Osteoblast (primary cell): ENCODE results near the gene AGTPBP1. TPM values are rescaled to one million over a fixed set of nuclear protein-coding genes. Genes with fewer than 3 reads are reported as not detected.

ENCODE experiments used
- DNase-seq: peaks from one replicate; pipeline ENCODE4 v3.0.0; 2011; ENCODE audit warnings: low spot score, mixed read lengths; ENCODE audit not compliant: insufficient read length; ENCODE audit errors: missing footprints
- H2AFZ ChIP-seq: 2 replicates; pipeline ENCODE4 v1.6.0; 2011; ENCODE audit warnings: mild to moderate bottlenecking, low read length
- H3K27ac ChIP-seq: 2 replicates; pipeline ENCODE4 v1.5.1; 2011; ENCODE audit warnings: mild to moderate bottlenecking, low read depth, low read length, moderate library complexity
- H3K27me3 ChIP-seq: 2 replicates; pipeline ENCODE4 v1.6.0; 2012; ENCODE audit warnings: mild to moderate bottlenecking, control low read depth, inconsistent platforms, low read length, moderate library complexity; ENCODE audit not compliant: insufficient read depth
- H3K36me3 ChIP-seq: 2 replicates; pipeline ENCODE4 v1.5.1; 2011; ENCODE audit warnings: mild to moderate bottlenecking, low read length, control low read depth, moderate library complexity; ENCODE audit not compliant: insufficient read depth
- H3K4me1 ChIP-seq: 2 replicates; pipeline ENCODE4 v1.5.1; 2011; ENCODE audit warnings: mild to moderate bottlenecking, low read length, control low read depth, moderate library complexity; ENCODE audit not compliant: insufficient read depth
- H3K4me2 ChIP-seq: 2 replicates; pipeline ENCODE4 v1.6.0; 2011; ENCODE audit warnings: mild to moderate bottlenecking, low read length; ENCODE audit not compliant: insufficient read depth
- H3K4me3 ChIP-seq: fragments of 200-600 bp; sonication (generic); 3 replicates; pipeline ENCODE4 v1.5.1; 2012; ENCODE audit warnings: mild to moderate bottlenecking, low read length, inconsistent platforms; ENCODE audit not compliant: insufficient read depth
- H3K79me2 ChIP-seq: 2 replicates; pipeline ENCODE4 v1.6.0; 2012; ENCODE audit warnings: mild to moderate bottlenecking, low read length, control low read depth, inconsistent platforms; ENCODE audit not compliant: insufficient read depth
- H3K9me3 ChIP-seq: 2 replicates; pipeline ENCODE4 v1.5.1; 2011; ENCODE audit warnings: low read depth, low read length, control low read depth
- H4K20me1 ChIP-seq: 2 replicates; pipeline ENCODE4 v1.6.0; 2012; ENCODE audit warnings: mild to moderate bottlenecking, low read length, control low read depth; ENCODE audit not compliant: insufficient read depth
- CTCF ChIP-seq: IDR thresholded peaks from 2 replicates; pipeline ENCODE4 v1.5.1; 2011; ENCODE audit warnings: mild to moderate bottlenecking, low read depth, low read length, moderate library complexity; ENCODE audit errors: extremely low read depth
- total RNA-seq: library from RNA; depleted of rRNA; stranded (reverse); fragments of >200 nt; gene quantifications from 2 replicates; pipeline ENCODE4 v1.2.3, GENCODE V29; 2012

AGTPBP1 gene
- total RNA-seq, 1 donor = 17.0 TPM

- H2AFZ ChIP-seq = no peak overlapping the region
- TF ChIP-seq CTCF = no peak
- no peaks in the 10 kb centered on the region for H4K20me1 ChIP-seq
- H3K4me2 ChIP-seq = no peak overlapping the region
- H3K4me1 ChIP-seq = no peaks in the 10 kb centered on the region
- no peaks in the 10 kb centered on the region for H3K79me2 ChIP-seq
- H3K36me3 ChIP-seq = no peaks in the 10 kb centered on the region
- H3K9me3 ChIP-seq = no peaks in the 10 kb centered on the region
- H3K27ac ChIP-seq = no peak overlapping the region
- peaks cover 26% of the 10 kb centered on the region for H3K27me3 ChIP-seq
- no peak overlapping the region for H3K4me3 ChIP-seq
- peak; percentile 82 for DNase-seq
Observed at GRCh38 chr9:85528142-85528541, 213.6 kb downstream of the AGTPBP1 start.

- Histone ChIP-seq H3K27ac (no peak overlapping the region), H3K4me3 (no peak overlapping the region)
- no peak for DNase-seq
Observed at GRCh38 chr9:85527331-85528020, 214.3 kb downstream of the AGTPBP1 start.

GRCh38 chr9:85524531-85524930, 217.2 kb downstream of the AGTPBP1 start:
- Histone ChIP-seq H4K20me1 (no peaks in the 10 kb centered on the region), H3K36me3 (no peaks in the 10 kb centered on the region), H3K27me3 (peaks cover 30% of the 10 kb centered on the region), H3K27ac (no peak overlapping the region), H3K4me3 (no peak overlapping the region), H3K4me2 (no peak overlapping the region), H3K9me3 (no peaks in the 10 kb centered on the region), H2AFZ (no peak overlapping the region), H3K4me1 (no peaks in the 10 kb centered on the region), H3K79me2 (no peaks in the 10 kb centered on the region)
- DNase-seq = no peak
- no peak for TF ChIP-seq CTCF

More at GRCh38 chr9:85527331-85528020, 214.3 kb downstream of the AGTPBP1 start:
- Histone ChIP-seq H3K36me3 (no peaks in the 10 kb centered on the region), H3K4me2 (no peak overlapping the region), H3K27me3 (peaks cover 30% of the 10 kb centered on the region), H3K4me1 (no peaks in the 10 kb centered on the region), H3K9me3 (no peaks in the 10 kb centered on the region), H3K79me2 (no peaks in the 10 kb centered on the region), H2AFZ (no peak overlapping the region), H4K20me1 (no peaks in the 10 kb centered on the region)
- TF ChIP-seq CTCF = no peak

- Histone ChIP-seq H3K27ac (no peak overlapping the region), H3K4me3 (peak overlapping the region; percentile 68), H3K27me3 (peaks cover 27% of the 10 kb centered on the region), H3K9me3 (no peaks in the 10 kb centered on the region), H3K4me1 (no peaks in the 10 kb centered on the region), H2AFZ (no peak overlapping the region), H3K79me2 (no peaks in the 10 kb centered on the region), H3K36me3 (no peaks in the 10 kb centered on the region), H3K4me2 (peak overlapping the region; percentile 77), H4K20me1 (no peaks in the 10 kb centered on the region)
- TF ChIP-seq CTCF = no peak
- DNase-seq = no peak
Observed at GRCh38 chr9:85523202-85523601, 218.6 kb downstream of the AGTPBP1 start.
